A549 (cell line): ENCODE data around the gene INHBC. TPM values are rescaled to one million over a fixed set of nuclear protein-coding genes. Genes with fewer than 3 reads are reported as not detected.

ENCODE experiments used
- ATAC-seq, 2 experiments: fragments of 200-7000 bp in 1 of 2; fragments of >200 bp in 1 of 2; cut with Nextera tagmentation in 1 of 2; cut with Tn5 transposase in 1 of 2; 3 replicates each; pipeline versions ENCODE4 v1.8.0 to v1.9.1; 2018 to 2020; ENCODE audit warnings: mild to moderate bottlenecking in 1 of 2, moderate library complexity in 1 of 2
- CTCF ChIA-PET: fragments of 300-600 bp; sonication (Branson Sonifier 250); formaldehyde crosslinking; extraction: SDS; loops from one replicate; lab custom pipeline; 2021; ENCODE audit warnings: antibody characterized with exemption, inconsistent platforms; lab: Yijun Ruan, JAX
- POLR2A ChIA-PET: fragments of 350-600 bp; formaldehyde crosslinking; extraction: SDS; loops from one replicate; lab custom pipeline; 2021; ENCODE audit warnings: antibody characterized with exemption, inconsistent platforms; lab: Yijun Ruan, JAX
- DNase-seq, 2 experiments: peaks; one replicate each; pipeline versions ENCODE4 v3.0.0 to v3.0.0-alpha.2; 2011 to 2016; ENCODE audit warnings: low read depth in 1 of 2, low spot score in 1 of 2
- FAIRE-seq: peaks from 2 replicates; lab custom pipeline; 2011; peaks lifted over from hg19 to GRCh38; lab: Jason Lieb, UNC
- H3K27ac ChIP-seq, 2 experiments: fragments of >200 bp; sonication (Bioruptor Twin); formaldehyde crosslinking; 3 replicates each; pipeline ENCODE4 v1.5.1; 2016 to 2017
- H3K4me1 ChIP-seq: fragments of >200 bp; sonication (Bioruptor Twin); formaldehyde crosslinking; 3 replicates; pipeline ENCODE4 v1.6.1; 2016
- H3K4me2 ChIP-seq: fragments of >200 bp; sonication (Bioruptor Twin); formaldehyde crosslinking; 3 replicates; pipeline ENCODE4 v1.6.1; 2016
- H3K4me3 ChIP-seq: fragments of >200 bp; sonication (Bioruptor Twin); formaldehyde crosslinking; 3 replicates; pipeline ENCODE4 v1.5.1; 2016
- H3K9me3 ChIP-seq: fragments of >200 bp; sonication (Bioruptor Twin); formaldehyde crosslinking; 3 replicates; pipeline ENCODE4 v1.6.1; 2016
- BCL3 ChIP-seq: fragments of >200 bp; sonication (Bioruptor Twin); formaldehyde crosslinking; IDR thresholded peaks from 3 replicates; pipeline ENCODE4 v1.6.1; 2016
- BHLHE40 ChIP-seq: IDR thresholded peaks from 2 replicates; pipeline ENCODE4 v1.6.1; 2012; ENCODE audit warnings: low read depth, low read length, inconsistent platforms
- CBX2 ChIP-seq: fragments of 200-600 bp; sonication (generic); IDR thresholded peaks from 2 replicates; pipeline ENCODE4 v1.6.1; 2016; ENCODE audit warnings: low read depth, mild to moderate bottlenecking, borderline replicate concordance
- EHMT2 ChIP-seq: fragments of 200-600 bp; sonication (generic); IDR thresholded peaks from 2 replicates; pipeline ENCODE4 v1.6.1; 2016; ENCODE audit warnings: antibody characterized with exemption, low read depth, mild to moderate bottlenecking, moderate library complexity
- FOSB ChIP-seq: fragments of 250-450 bp; sonication (Bioruptor Pico); IDR thresholded peaks from 2 replicates; pipeline ENCODE4 v1.5.0; 2020; ENCODE audit warnings: mild to moderate bottlenecking, moderate library complexity
- FOXS1 ChIP-seq: fragments of 250-450 bp; sonication (Bioruptor Pico); IDR thresholded peaks from 2 replicates; pipeline ENCODE4 v1.5.0; 2020; ENCODE audit warnings: mild to moderate bottlenecking, moderate library complexity
- HDAC2 ChIP-seq: fragments of 200-600 bp; sonication (generic); IDR thresholded peaks from 2 replicates; pipeline ENCODE4 v1.6.1; 2016
- JUNB ChIP-seq: fragments of >200 bp; sonication (Bioruptor Twin); formaldehyde crosslinking; IDR thresholded peaks from 2 replicates; pipeline ENCODE4 v1.6.1; 2016
- KDM1A ChIP-seq: fragments of 200-600 bp; sonication (generic); IDR thresholded peaks from 2 replicates; pipeline ENCODE4 v1.6.1; 2016; ENCODE audit warnings: low read depth, mild to moderate bottlenecking
- MAFK ChIP-seq: fragments of 450-650 bp; IDR thresholded peaks from 2 replicates; pipeline ENCODE4 v1.6.1; 2014; ENCODE audit not compliant: partially characterized antibody
- MAZ ChIP-seq: fragments of 150-350 bp; IDR thresholded peaks from 2 replicates; pipeline ENCODE4 v1.6.1; 2014; ENCODE audit warnings: antibody characterized with exemption, low read depth, low read length, borderline replicate concordance
- MYC ChIP-seq: IDR thresholded peaks from 2 replicates; pipeline ENCODE4 v1.6.1; 2012; ENCODE audit warnings: mild to moderate bottlenecking, inconsistent platforms, low read length, improper control_type of control experiment, borderline replicate concordance
- NFE2L2 ChIP-seq: fragments of 150-350 bp; conservative IDR thresholded peaks from 2 replicates; pipeline ENCODE4 v1.6.1; 2014; ENCODE audit warnings: low read length
- NPAS2 ChIP-seq: fragments of 250-450 bp; sonication (Bioruptor Pico); IDR thresholded peaks from 2 replicates; pipeline ENCODE4 v1.8.0; 2022; ENCODE audit warnings: mild to moderate bottlenecking, moderate library complexity, borderline replicate concordance
- NR3C1 ChIP-seq: fragments of >200 bp; sonication (Bioruptor Twin); formaldehyde crosslinking; IDR thresholded peaks from 3 replicates; pipeline ENCODE4 v1.6.1; 2017
- POLR2AphosphoS2 ChIP-seq: conservative IDR thresholded peaks from 2 replicates; pipeline ENCODE4 v1.6.1; 2012; ENCODE audit warnings: low read length, improper control_type of control experiment, inconsistent platforms
- RCOR1 ChIP-seq: fragments of 150-350 bp; IDR thresholded peaks from 2 replicates; pipeline ENCODE4 v1.6.1; 2014; ENCODE audit warnings: antibody characterized with exemption, low read length, low read depth
- RNF2 ChIP-seq: fragments of 200-600 bp; sonication (generic); IDR thresholded peaks from 2 replicates; pipeline ENCODE4 v1.6.1; 2016; ENCODE audit warnings: low read depth, mild to moderate bottlenecking, antibody characterized with exemption, moderate library complexity, borderline replicate concordance
- SMC3 ChIP-seq: fragments of >200 bp; sonication (Bioruptor Twin); formaldehyde crosslinking; IDR thresholded peaks from 3 replicates; pipeline ENCODE4 v1.6.1; 2018; ENCODE audit warnings: inconsistent platforms
- TFCP2L1 ChIP-seq: fragments of 250-450 bp; sonication (Bioruptor Pico); IDR thresholded peaks from 2 replicates; pipeline ENCODE4 v1.5.0; 2021; ENCODE audit warnings: mild to moderate bottlenecking
- TP53 ChIP-seq: fragments of 250-450 bp; sonication (Bioruptor Pico); IDR thresholded peaks from 2 replicates; pipeline ENCODE4 v1.5.0; 2021; ENCODE audit warnings: mild to moderate bottlenecking, moderate library complexity
- ZC3H11A ChIP-seq: fragments of 450-650 bp; IDR thresholded peaks from 2 replicates; pipeline ENCODE4 v1.6.1; 2014; ENCODE audit warnings: antibody characterized with exemption, mild to moderate bottlenecking
- ZSCAN20 ChIP-seq: fragments of 250-450 bp; sonication (Bioruptor Pico); IDR thresholded peaks from 2 replicates; pipeline ENCODE4 v1.8.0; 2022; ENCODE audit warnings: mild to moderate bottlenecking, moderate library complexity
- WGBS: methylation state at CpG from one replicate; pipeline ENCODE4 v1.1.6; 2017; ENCODE audit errors: missing lambda C conversion rate; 5-methylcytosine and 5-hydroxymethylcytosine counted together
- polyA plus RNA-seq, 4 experiments: library from polyadenylated mRNA; depleted of rRNA in 3 of 4; stranded (reverse); fragments of >200 nt; fragmentation: RNase III in 1 of 4; extraction: RNeasy Plus Mini Kit Qiagen cat#74134 plus additional on column Dnase treatment in 1 of 4; gene quantifications; 2 replicates in 3 of 4; 3 replicates in 1 of 4; pipeline ENCODE4 v1.2.3, GENCODE V29; 2011 to 2017
- TF ChIP-seq, protein P1 (sequence below): fragments of 450-650 bp; IDR thresholded peaks from 2 replicates; pipeline ENCODE4 v1.6.1; 2014; ENCODE audit warnings: antibody characterized with exemption
- TF ChIP-seq, protein P2 (sequence below): IDR thresholded peaks from 2 replicates; pipeline ENCODE4 v1.6.1; 2012; ENCODE audit warnings: low read depth, borderline replicate concordance
- TF ChIP-seq, protein P3 (sequence below): fragments of 200-600 bp; sonication (generic); IDR thresholded peaks from 2 replicates; pipeline ENCODE4 v1.6.1; 2016; ENCODE audit warnings: antibody characterized with exemption, mild to moderate bottlenecking, moderate library complexity

Gene INHBC
- polyA plus RNA-seq, 2 of the 4 experiments (the other 2 are of a cell fraction): 0.08 TPM; not detected in 1

GRCh38 chr12:57475271-57476161, 40.9 kb downstream of the INHBC start:
- Histone ChIP-seq H3K4me2 (0 out of 3 replicates have a peak overlapping the region, but pooled peaks have one; percentile 7), H3K9me3 (no peaks in the 10 kb centered on the region), H3K4me3 (no peak overlapping the region)
- ATAC-seq: no peak
- no peak for FAIRE-seq
- DNase-seq: no peak
- TF ChIP-seq MYC (no peak), POLR2AphosphoS2 (no peak), RNF2 (no peak), NR3C1 (no peak), ZSCAN20 (CRISPR knock-in tag) (no peak), SMC3 (no peak), BHLHE40 (no peak), FOXS1 (CRISPR knock-in tag) (no peak), TP53 (CRISPR knock-in tag) (no peak), TFCP2L1 (CRISPR knock-in tag) (no peak), KDM1A (no peak), MAZ (no peak), JUNB (no peak), FOSB (no peak), RCOR1 (no peak), MAFK (no peak)
- TF ChIP-seq, protein P1, sequence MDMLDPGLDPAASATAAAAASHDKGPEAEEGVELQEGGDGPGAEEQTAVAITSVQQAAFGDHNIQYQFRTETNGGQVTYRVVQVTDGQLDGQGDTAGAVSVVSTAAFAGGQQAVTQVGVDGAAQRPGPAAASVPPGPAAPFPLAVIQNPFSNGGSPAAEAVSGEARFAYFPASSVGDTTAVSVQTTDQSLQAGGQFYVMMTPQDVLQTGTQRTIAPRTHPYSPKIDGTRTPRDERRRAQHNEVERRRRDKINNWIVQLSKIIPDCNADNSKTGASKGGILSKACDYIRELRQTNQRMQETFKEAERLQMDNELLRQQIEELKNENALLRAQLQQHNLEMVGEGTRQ: no peak
- TF ChIP-seq, protein P2, sequence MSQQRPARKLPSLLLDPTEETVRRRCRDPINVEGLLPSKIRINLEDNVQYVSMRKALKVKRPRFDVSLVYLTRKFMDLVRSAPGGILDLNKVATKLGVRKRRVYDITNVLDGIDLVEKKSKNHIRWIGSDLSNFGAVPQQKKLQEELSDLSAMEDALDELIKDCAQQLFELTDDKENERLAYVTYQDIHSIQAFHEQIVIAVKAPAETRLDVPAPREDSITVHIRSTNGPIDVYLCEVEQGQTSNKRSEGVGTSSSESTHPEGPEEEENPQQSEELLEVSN: no peak
- TF ChIP-seq, all 56 proteins: peak for 0
- Histone ChIP-seq H3K27ac (no peak overlapping the region), H3K4me1 (peaks cover 14% of the 10 kb centered on the region; the same call in 2 of the 3 replicates)
- CTCF ChIA-PET: interaction anchor here (1.0 to 19.9 kb wide), 6 partner anchors 10 to 23 kb away, joined by 4 to 240 read pairs (median 8); partner anchors contain the start of genes GLI1 and MARS1
- 73% methylated on average over 78 of the region's 84 CpGs for WGBS
- POLR2A ChIA-PET: interaction anchor here (0.6 kb wide), 1 partner anchor 33 kb away, joined by 3 read pairs; no protein-coding TSS in a partner anchor

GRCh38 chr12:57476162-57476992, 41.8 kb downstream of the INHBC start:
- ATAC-seq (no peak), DNase-seq (no peak), FAIRE-seq (no peak)
- no peaks in the 10 kb centered on the region for H3K9me3 ChIP-seq
- WGBS: 75% methylated on average over 29 of the region's 29 CpGs
- ChIA-PET POLR2A (no interaction called here), CTCF (interaction anchor here (1.0 to 19.9 kb wide), 4 partner anchors 10 to 24 kb away, joined by 4 to 240 read pairs (median 6); partner anchors contain the start of gene GLI1)
- H3K4me1 ChIP-seq: peaks cover 14% of the 10 kb centered on the region; the same call in 2 of the 3 replicates
- H3K27ac ChIP-seq: no peak overlapping the region
- 0 out of 3 replicates have a peak overlapping the region, but pooled peaks have one; percentile 7 for H3K4me2 ChIP-seq
- H3K4me3 ChIP-seq: no peak overlapping the region
- TF ChIP-seq CBX2 (no peak), ZC3H11A (no peak), NPAS2 (CRISPR knock-in tag) (no peak), BHLHE40 (no peak), KDM1A (no peak), TP53 (CRISPR knock-in tag) (no peak), BCL3 (no peak), MAZ (no peak), MYC (no peak), SMC3 (no peak), HDAC2 (no peak), NFE2L2 (no peak), EHMT2 (no peak)
- TF ChIP-seq, protein P3, sequence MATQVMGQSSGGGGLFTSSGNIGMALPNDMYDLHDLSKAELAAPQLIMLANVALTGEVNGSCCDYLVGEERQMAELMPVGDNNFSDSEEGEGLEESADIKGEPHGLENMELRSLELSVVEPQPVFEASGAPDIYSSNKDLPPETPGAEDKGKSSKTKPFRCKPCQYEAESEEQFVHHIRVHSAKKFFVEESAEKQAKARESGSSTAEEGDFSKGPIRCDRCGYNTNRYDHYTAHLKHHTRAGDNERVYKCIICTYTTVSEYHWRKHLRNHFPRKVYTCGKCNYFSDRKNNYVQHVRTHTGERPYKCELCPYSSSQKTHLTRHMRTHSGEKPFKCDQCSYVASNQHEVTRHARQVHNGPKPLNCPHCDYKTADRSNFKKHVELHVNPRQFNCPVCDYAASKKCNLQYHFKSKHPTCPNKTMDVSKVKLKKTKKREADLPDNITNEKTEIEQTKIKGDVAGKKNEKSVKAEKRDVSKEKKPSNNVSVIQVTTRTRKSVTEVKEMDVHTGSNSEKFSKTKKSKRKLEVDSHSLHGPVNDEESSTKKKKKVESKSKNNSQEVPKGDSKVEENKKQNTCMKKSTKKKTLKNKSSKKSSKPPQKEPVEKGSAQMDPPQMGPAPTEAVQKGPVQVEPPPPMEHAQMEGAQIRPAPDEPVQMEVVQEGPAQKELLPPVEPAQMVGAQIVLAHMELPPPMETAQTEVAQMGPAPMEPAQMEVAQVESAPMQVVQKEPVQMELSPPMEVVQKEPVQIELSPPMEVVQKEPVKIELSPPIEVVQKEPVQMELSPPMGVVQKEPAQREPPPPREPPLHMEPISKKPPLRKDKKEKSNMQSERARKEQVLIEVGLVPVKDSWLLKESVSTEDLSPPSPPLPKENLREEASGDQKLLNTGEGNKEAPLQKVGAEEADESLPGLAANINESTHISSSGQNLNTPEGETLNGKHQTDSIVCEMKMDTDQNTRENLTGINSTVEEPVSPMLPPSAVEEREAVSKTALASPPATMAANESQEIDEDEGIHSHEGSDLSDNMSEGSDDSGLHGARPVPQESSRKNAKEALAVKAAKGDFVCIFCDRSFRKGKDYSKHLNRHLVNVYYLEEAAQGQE: no peak
